GM23248 (cell line): ENCODE results near the gene GRIK3. TPM values are rescaled to one million over a fixed set of nuclear protein-coding genes. Genes with fewer than 3 reads are reported as not detected.

Source experiments
- DNase-seq: peaks from one replicate; pipeline ENCODE4 v3.0.0-alpha.2; 2015
- H2AFZ ChIP-seq: fragments of 200-600 bp; sonication (generic); 2 replicates; pipeline ENCODE4 v1.6.1; 2016; ENCODE audit warnings: antibody characterized with exemption
- H3F3A ChIP-seq: fragments of 200-600 bp; sonication (generic); 2 replicates; pipeline ENCODE4 v1.6.1; 2016; ENCODE audit warnings: mild to moderate bottlenecking, antibody characterized with exemption, mixed run types; ENCODE audit not compliant: insufficient read depth
- H3K27ac ChIP-seq: fragments of 200-600 bp; sonication (generic); 2 replicates; pipeline ENCODE4 v1.5.1; 2016; ENCODE audit warnings: mild to moderate bottlenecking
- H3K27me3 ChIP-seq: fragments of 200-600 bp; sonication (generic); replicated peaks from 2 replicates; pipeline ENCODE4 v1.6.1; 2016; ENCODE audit warnings: mild to moderate bottlenecking; ENCODE audit not compliant: insufficient read depth
- H3K36me3 ChIP-seq: fragments of 200-600 bp; sonication (generic); 2 replicates; pipeline ENCODE4 v1.6.1; 2016; ENCODE audit warnings: low read depth, mild to moderate bottlenecking
- H3K4me1 ChIP-seq: fragments of 200-600 bp; sonication (generic); 2 replicates; pipeline ENCODE4 v1.6.1; 2016; ENCODE audit warnings: mild to moderate bottlenecking; ENCODE audit not compliant: insufficient read depth
- H3K4me2 ChIP-seq: fragments of 200-600 bp; sonication (generic); one replicate; pipeline ENCODE4 v1.6.1; 2016; ENCODE audit warnings: mild to moderate bottlenecking; ENCODE audit not compliant: unreplicated experiment
- H3K4me3 ChIP-seq: fragments of 200-600 bp; sonication (generic); 2 replicates; pipeline ENCODE4 v1.5.1; 2016; ENCODE audit warnings: mild to moderate bottlenecking
- H3K79me2 ChIP-seq: fragments of 200-600 bp; sonication (generic); 2 replicates; pipeline ENCODE4 v1.6.1; 2016; ENCODE audit warnings: mild to moderate bottlenecking; ENCODE audit not compliant: insufficient read depth
- H3K9ac ChIP-seq: fragments of 200-600 bp; sonication (generic); 2 replicates; pipeline ENCODE4 v1.6.1; 2016; ENCODE audit warnings: mild to moderate bottlenecking
- H3K9me2 ChIP-seq: fragments of 200-600 bp; sonication (generic); 2 replicates; pipeline ENCODE4 v1.6.1; 2016; ENCODE audit warnings: mixed run types, mild to moderate bottlenecking, moderate library complexity; ENCODE audit not compliant: insufficient read depth
- H3K9me3 ChIP-seq: fragments of 200-600 bp; sonication (generic); one replicate; pipeline ENCODE4 v1.6.1; 2017; ENCODE audit warnings: low read depth
- H4K20me1 ChIP-seq: fragments of 200-600 bp; sonication (generic); 2 replicates; pipeline ENCODE4 v1.6.0; 2016; ENCODE audit not compliant: insufficient read depth
- EZH2 ChIP-seq: fragments of 200-600 bp; sonication (generic); IDR thresholded peaks from 2 replicates; pipeline ENCODE4 v1.6.1; 2018; ENCODE audit warnings: antibody characterized with exemption, mild to moderate bottlenecking; ENCODE audit not compliant: insufficient read depth, poor library complexity, severe bottlenecking
- EZH2phosphoT487 ChIP-seq: fragments of 200-600 bp; sonication (generic); IDR thresholded peaks from 2 replicates; pipeline ENCODE4 v1.6.1; 2018; ENCODE audit warnings: antibody characterized with exemption, moderate library complexity, mild to moderate bottlenecking, low read depth; ENCODE audit not compliant: insufficient read depth
- WGBS, 2 experiments: methylation state at CpG; one replicate each; pipeline ENCODE4 v1.1.6; 2015 to 2017; ENCODE audit warnings: low lambda C conversion rate in 2 of 2, low coverage in 1 of 2; ENCODE audit errors: missing lambda C conversion rate in 2 of 2; 5-methylcytosine and 5-hydroxymethylcytosine counted together
- in situ Hi-C: fragments of 300-500 bp; cut with MboI; formaldehyde crosslinking; loops from 2 replicates; pipeline ENCODE4 v1.15.0; 2020
- polyA plus RNA-seq: library from polyadenylated mRNA; unstranded; fragments of >200 nt; fragmentation: Nextera tagmentation; extraction: Ambion mirVana; gene quantifications from 2 replicates; pipeline ENCODE4 v1.2.1, GENCODE V29; 2016
- total RNA-seq: library from RNA; depleted of rRNA; stranded (reverse); fragments of >200 nt; shearing (Covaris generic); gene quantifications from 2 replicates; pipeline ENCODE4 v1.2.3, GENCODE V29; 2014

Gene GRIK3
- total and polyA plus RNA-seq, 2 experiments from 2014 or later, result not detected

- no peaks in the 10 kb centered on the region for H3K9me2 ChIP-seq
- H3K36me3 ChIP-seq, result no peaks in the 10 kb centered on the region
- no peak overlapping the region for H3K9ac ChIP-seq
- H2AFZ ChIP-seq, result no peak overlapping the region
- TF ChIP-seq EZH2 (no peak), EZH2phosphoT487 (no peak)
- H3K9me3 ChIP-seq, result no peaks in the 10 kb centered on the region
- H3K4me2 ChIP-seq, result no peak overlapping the region
- WGBS, 2 experiments, result 23 to 33% methylated on average over 5 of the region's 5 CpGs
- H3K4me3 ChIP-seq, result no peak overlapping the region
- no peaks in the 10 kb centered on the region for H3K27me3 ChIP-seq
- no peaks in the 10 kb centered on the region for H4K20me1 ChIP-seq
- in situ Hi-C loops, result no loop called here
- no peaks in the 10 kb centered on the region for H3F3A ChIP-seq
- no peaks in the 10 kb centered on the region for H3K79me2 ChIP-seq
- no peak for DNase-seq
- no peak overlapping the region for H3K27ac ChIP-seq
- H3K4me1 ChIP-seq, result no peaks in the 10 kb centered on the region
These were observed 35.8 kb upstream of the GRIK3 start for GRCh38 chr1:37070126-37070525.

GRCh38 chr1:37069406-37069805 is 35.1 kb upstream of the GRIK3 start:
- Histone ChIP-seq H3K79me2 (no peaks in the 10 kb centered on the region), H3K4me2 (no peak overlapping the region), H3K27me3 (no peaks in the 10 kb centered on the region), H3K9me3 (no peaks in the 10 kb centered on the region), H4K20me1 (no peaks in the 10 kb centered on the region), H3K27ac (no peak overlapping the region), H3F3A (no peaks in the 10 kb centered on the region), H3K4me1 (no peaks in the 10 kb centered on the region), H3K36me3 (no peaks in the 10 kb centered on the region), H3K9ac (no peak overlapping the region), H3K9me2 (no peaks in the 10 kb centered on the region), H2AFZ (no peak overlapping the region), H3K4me3 (no peak overlapping the region)
- in situ Hi-C loops, result no loop called here
- 46 to 48% methylated on average over 4 of the region's 4 CpGs for WGBS, 2 experiments
- no peak for DNase-seq
- no peak for TF ChIP-seq EZH2phosphoT487
- no peak for TF ChIP-seq EZH2

GRCh38 chr1:37068897-37069296 is 34.6 kb upstream of the GRIK3 start:
- in situ Hi-C loops, result no loop called here
- H3K4me1 ChIP-seq, result no peaks in the 10 kb centered on the region
- H3K27me3 ChIP-seq, result no peaks in the 10 kb centered on the region
- DNase-seq, result no peak
- WGBS, 2 experiments, result 20 to 21% methylated on average over 9 of the region's 9 CpGs
- H3K79me2 ChIP-seq, result no peaks in the 10 kb centered on the region
- H3K9ac ChIP-seq, result no peak overlapping the region
- no peaks in the 10 kb centered on the region for H3K9me2 ChIP-seq
- no peak for TF ChIP-seq EZH2
- TF ChIP-seq EZH2phosphoT487, result no peak
- H3K9me3 ChIP-seq, result no peaks in the 10 kb centered on the region
- no peak overlapping the region for H3K27ac ChIP-seq
- no peak overlapping the region for H3K4me3 ChIP-seq
- H4K20me1 ChIP-seq, result no peaks in the 10 kb centered on the region
- no peaks in the 10 kb centered on the region for H3F3A ChIP-seq
- no peaks in the 10 kb centered on the region for H3K36me3 ChIP-seq
- H3K4me2 ChIP-seq, result no peak overlapping the region
- H2AFZ ChIP-seq, result no peak overlapping the region

GRCh38 chr1:37068260-37068659 is 33.9 kb upstream of the GRIK3 start:
- no peaks in the 10 kb centered on the region for H3K9me2 ChIP-seq
- no peaks in the 10 kb centered on the region for H3K9me3 ChIP-seq
- H3K9ac ChIP-seq, result no peak overlapping the region
- TF ChIP-seq EZH2 (no peak), EZH2phosphoT487 (no peak)
- H2AFZ ChIP-seq, result no peak overlapping the region
- no peaks in the 10 kb centered on the region for H3K27me3 ChIP-seq
- H3K27ac ChIP-seq, result no peak overlapping the region
- no peaks in the 10 kb centered on the region for H3K79me2 ChIP-seq
- in situ Hi-C loops, result no loop called here
- H3F3A ChIP-seq, result no peaks in the 10 kb centered on the region
- H3K4me3 ChIP-seq, result no peak overlapping the region
- WGBS, 2 experiments, result 9 to 12% methylated on average over 3 of the region's 3 CpGs
- H3K4me1 ChIP-seq, result no peaks in the 10 kb centered on the region
- no peak overlapping the region for H3K4me2 ChIP-seq
- H3K36me3 ChIP-seq, result no peaks in the 10 kb centered on the region
- no peaks in the 10 kb centered on the region for H4K20me1 ChIP-seq
- DNase-seq, result no peak

- no peak overlapping the region for H2AFZ ChIP-seq
- in situ Hi-C loops, result no loop called here
- WGBS, 2 experiments, result 2% methylated on average over 4 of the region's 4 CpGs
These were observed 29.7 kb upstream of the GRIK3 start for GRCh38 chr1:37064039-37064438.

More at GRCh38 chr1:37064039-37064438, 29.7 kb upstream of the GRIK3 start:
- Histone ChIP-seq H3K36me3 (no peaks in the 10 kb centered on the region), H3K4me2 (no peak overlapping the region), H3K9me3 (no peaks in the 10 kb centered on the region), H3F3A (no peaks in the 10 kb centered on the region), H4K20me1 (no peaks in the 10 kb centered on the region), H3K79me2 (no peaks in the 10 kb centered on the region), H3K27me3 (no peaks in the 10 kb centered on the region), H3K9ac (no peak overlapping the region), H3K4me1 (no peaks in the 10 kb centered on the region), H3K9me2 (no peaks in the 10 kb centered on the region), H3K4me3 (no peak overlapping the region), H3K27ac (no peak overlapping the region)
- TF ChIP-seq EZH2 (no peak), EZH2phosphoT487 (no peak)
- no peak for DNase-seq
